ENCODE measurements around the gene ROR1.

The ROR1 gene

GRCh38 chr1:63794939-63795378 is 21.1 kb downstream of the ROR1 start:
- TF ChIP-seq TAF1 (IDR thresholded peaks at IDR 0.05; ENCODE audit: borderline replicate concordance, insufficient read depth, low read length) (no peak), SIN3A (IDR thresholded peaks at IDR 0.05; ENCODE audit: borderline replicate concordance, insufficient read depth, low read length) (no peak), REST (IDR thresholded peaks at IDR 0.05; ENCODE audit: insufficient read depth in 1 of 2, low read depth in 2 of 2, low read length in 2 of 2) (no peak), FOXP2 (optimal IDR thresholded peaks at IDR 0.05; ENCODE audit: borderline replicate concordance, extremely low read depth, extremely low read length, insufficient read depth) (no peak), POLR2AphosphoS5 (IDR thresholded peaks at IDR 0.05; ENCODE audit: low read depth, low read length) (no peak)

- no peak for TF ChIP-seq REST (IDR thresholded peaks at IDR 0.05; ENCODE audit: insufficient read depth in 1 of 2, low read depth in 2 of 2, low read length in 2 of 2)
- TF ChIP-seq POLR2AphosphoS5 (IDR thresholded peaks at IDR 0.05; ENCODE audit: low read depth, low read length): no peak
- no peak for TF ChIP-seq FOXP2 (optimal IDR thresholded peaks at IDR 0.05; ENCODE audit: borderline replicate concordance, extremely low read depth, extremely low read length, insufficient read depth)
- no peak for TF ChIP-seq TAF1 (IDR thresholded peaks at IDR 0.05; ENCODE audit: borderline replicate concordance, insufficient read depth, low read length)
- TF ChIP-seq SIN3A (IDR thresholded peaks at IDR 0.05; ENCODE audit: borderline replicate concordance, insufficient read depth, low read length): no peak
These were observed 21.6 kb downstream of the ROR1 start for GRCh38 chr1:63795455-63795854.

GRCh38 chr1:63797056-63797726 is 23.4 kb downstream of the ROR1 start:
- no peak for TF ChIP-seq FOXP2 (optimal IDR thresholded peaks at IDR 0.05; ENCODE audit: borderline replicate concordance, extremely low read depth, extremely low read length, insufficient read depth)
- no peak for TF ChIP-seq TAF1 (IDR thresholded peaks at IDR 0.05; ENCODE audit: borderline replicate concordance, insufficient read depth, low read length)
- TF ChIP-seq POLR2AphosphoS5 (IDR thresholded peaks at IDR 0.05; ENCODE audit: low read depth, low read length): no peak
- no peak for TF ChIP-seq SIN3A (IDR thresholded peaks at IDR 0.05; ENCODE audit: borderline replicate concordance, insufficient read depth, low read length)
- no peak for TF ChIP-seq REST (IDR thresholded peaks at IDR 0.05; ENCODE audit: insufficient read depth in 1 of 2, low read depth in 2 of 2, low read length in 2 of 2)

GRCh38 chr1:63798284-63798683 is 24.5 kb downstream of the ROR1 start:
- TF ChIP-seq SIN3A (IDR thresholded peaks at IDR 0.05; ENCODE audit: borderline replicate concordance, insufficient read depth, low read length) (no peak), TAF1 (IDR thresholded peaks at IDR 0.05; ENCODE audit: borderline replicate concordance, insufficient read depth, low read length) (no peak), REST (IDR thresholded peaks at IDR 0.05; ENCODE audit: insufficient read depth in 1 of 2, low read depth in 2 of 2, low read length in 2 of 2) (no peak), FOXP2 (optimal IDR thresholded peaks at IDR 0.05; ENCODE audit: borderline replicate concordance, extremely low read depth, extremely low read length, insufficient read depth) (no peak), POLR2AphosphoS5 (IDR thresholded peaks at IDR 0.05; ENCODE audit: low read depth, low read length) (no peak)
